Measurements from ENCODE around the gene PCDHGB1.
A peak's percentile ranks its signal among the peaks of the same experiment; 100 is the strongest.
"Not testable (repeated sequence)": the region's sequence is repeated elsewhere in the genome, so short reads cannot be mapped to it uniquely, and the experiment has no call there.

PCDHGB1 gene

GRCh38 chr5:141349917-141350619 is at the start of gene PCDHGB1:
PCDHGB1 (plus strand) TSS chr5:141350099; CDS start chr5:141350261, 162 bp downstream.
- DNase-seq (ENCODE audit: low read depth), result no peak

DNA sequence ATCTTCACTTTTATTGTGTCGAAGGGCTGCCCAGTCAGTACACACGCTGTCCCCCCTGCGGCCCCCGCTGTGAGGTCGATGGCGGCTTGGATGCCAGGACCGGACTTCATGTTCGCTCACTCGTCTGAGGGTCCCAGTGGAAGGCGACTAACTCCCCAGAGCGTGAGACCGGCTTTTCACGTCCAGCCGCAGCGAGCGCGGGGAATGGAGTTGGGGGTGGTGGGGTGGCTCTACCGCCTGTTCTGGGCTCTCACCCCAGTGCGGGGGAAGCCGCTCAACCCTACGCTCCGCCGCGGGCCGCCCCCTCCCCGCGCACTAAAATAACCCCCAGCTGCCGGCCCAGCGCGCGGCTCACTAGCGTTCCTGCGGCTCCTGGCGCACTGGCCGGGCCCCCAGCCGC is 46.1 kb upstream of the PCDHGB1 start, which contains the start of gene SLC25A2:
Gene SLC25A2 (minus strand): TSS at position 294 of the 400 bp plus-strand sequence. CDS start 184 bp downstream, at position 110.
- DNase-seq (ENCODE audit: low read depth), result no peak

GRCh38 chr5:141306630-141307029 is 43.3 kb upstream of the PCDHGB1 start:
- no peak for DNase-seq (ENCODE audit: low read depth)

GRCh38 chr5:141313711-141314110 is 36.2 kb upstream of the PCDHGB1 start:
- DNase-seq (ENCODE audit: low read depth), result no peak

DNA sequence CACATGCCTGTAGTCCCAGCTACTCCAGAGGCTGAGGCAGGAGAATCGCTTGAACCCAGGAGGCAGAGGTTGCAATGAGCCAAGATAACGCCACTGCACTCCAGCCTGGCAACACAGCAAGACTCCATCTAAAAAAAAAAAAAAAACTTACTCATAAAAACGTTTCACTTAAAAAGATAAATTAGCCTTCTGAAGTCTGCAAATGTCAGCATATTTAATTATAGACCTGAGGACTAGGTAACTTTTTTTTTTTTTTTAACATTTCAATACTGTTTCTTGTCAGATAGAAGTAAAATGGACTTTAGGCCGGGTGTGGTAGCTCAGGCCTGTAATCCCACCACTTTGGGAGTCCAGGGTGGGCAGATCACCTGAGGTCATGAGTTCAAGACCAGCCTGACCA is 32.9 kb upstream of the PCDHGB1 start:
- DNase-seq (ENCODE audit: low read depth), result not testable (repeated sequence)

DNA sequence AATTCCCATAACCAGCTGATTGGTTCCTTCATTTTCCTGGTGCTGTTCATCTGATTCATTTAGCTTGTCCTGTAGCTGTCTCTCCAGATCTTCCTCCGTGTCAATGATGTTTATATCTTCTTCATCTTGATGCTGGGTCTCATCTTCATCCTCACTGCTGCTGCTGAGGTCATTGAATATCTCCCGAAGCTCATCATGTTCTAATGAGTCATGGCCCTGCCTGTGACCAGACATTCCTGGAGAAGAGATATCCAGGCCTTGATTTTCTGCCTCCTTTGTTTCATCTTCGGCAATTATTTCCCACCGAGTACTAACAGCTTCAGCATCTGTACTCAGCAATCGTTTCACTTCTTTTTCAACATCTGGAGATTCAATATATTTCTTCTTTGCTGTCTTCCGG is 30.7 kb upstream of the PCDHGB1 start:
- DNase-seq (ENCODE audit: low read depth), result no peak

DNA sequence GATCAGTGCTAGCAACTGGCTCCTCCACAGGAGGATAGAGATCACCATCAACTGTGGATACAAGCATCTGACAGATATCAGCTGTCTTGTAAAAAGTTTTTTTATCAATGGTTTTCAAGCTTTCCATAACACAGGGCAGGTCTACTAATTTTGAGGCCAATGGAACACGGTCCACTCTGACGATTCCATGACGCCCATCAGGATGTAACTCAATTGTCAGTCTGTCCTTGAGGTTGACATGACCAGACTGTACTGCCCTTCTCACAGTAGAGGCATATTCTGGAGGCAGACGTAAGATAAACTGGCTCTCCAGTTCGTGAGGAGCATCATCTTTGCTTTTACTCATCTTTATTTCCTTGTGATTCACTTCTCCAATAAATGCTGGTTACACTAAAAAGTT is 30.2 kb upstream of the PCDHGB1 start:
- DNase-seq (ENCODE audit: low read depth), result no peak

DNA sequence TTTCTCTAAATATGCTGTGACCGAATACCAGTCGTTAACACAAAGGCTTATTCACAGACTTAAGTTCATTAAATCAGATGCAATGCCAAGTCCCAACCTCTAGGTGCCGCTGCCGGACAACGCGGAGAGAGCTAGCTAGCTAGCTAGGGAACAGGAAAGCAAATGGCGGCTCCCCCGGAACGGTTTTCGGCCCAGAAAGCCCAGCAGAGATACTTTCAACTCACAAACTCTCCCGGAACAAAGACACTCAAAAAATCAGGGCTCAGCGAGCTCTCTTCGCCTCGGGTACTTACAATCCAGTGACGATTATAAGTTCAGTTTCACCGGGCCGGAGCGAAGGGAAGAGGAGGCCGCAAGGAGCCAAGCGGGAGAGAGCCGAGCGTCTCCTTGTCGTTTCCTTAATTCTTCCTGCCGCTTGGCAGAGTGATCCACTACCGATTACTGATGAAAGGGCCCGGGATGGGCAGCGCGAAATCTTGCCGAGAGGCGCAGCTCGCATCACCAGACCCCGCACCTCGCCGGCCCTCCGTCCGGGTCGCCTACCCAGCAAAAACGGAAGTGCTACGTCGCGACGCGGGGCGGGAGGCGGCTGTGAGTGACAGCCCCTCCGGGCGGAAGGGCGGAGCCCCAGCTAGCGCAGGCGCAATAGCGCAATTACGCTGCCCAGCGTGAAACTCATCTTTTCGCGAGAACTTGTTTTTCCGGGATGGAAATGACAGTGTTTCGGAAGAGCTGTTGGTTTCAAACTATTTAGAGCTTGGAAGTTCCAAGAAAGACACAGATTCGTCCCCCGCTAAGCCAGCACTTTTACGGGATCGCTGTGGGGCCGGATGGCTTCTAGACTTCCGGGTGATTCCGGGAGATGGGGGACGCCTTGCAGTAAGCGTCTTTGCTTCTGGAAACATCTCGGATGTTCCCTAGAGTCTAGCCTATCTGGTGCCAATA is 29.4 kb upstream of the PCDHGB1 start, which contains the start of gene TAF7:
Gene TAF7 (minus strand): TSS at position 560 of the 945 bp plus-strand sequence. CDS start 740 bp downstream, outside the sequence.
- DNase-seq (ENCODE audit: low read depth), result peak; percentile 88

DNA sequence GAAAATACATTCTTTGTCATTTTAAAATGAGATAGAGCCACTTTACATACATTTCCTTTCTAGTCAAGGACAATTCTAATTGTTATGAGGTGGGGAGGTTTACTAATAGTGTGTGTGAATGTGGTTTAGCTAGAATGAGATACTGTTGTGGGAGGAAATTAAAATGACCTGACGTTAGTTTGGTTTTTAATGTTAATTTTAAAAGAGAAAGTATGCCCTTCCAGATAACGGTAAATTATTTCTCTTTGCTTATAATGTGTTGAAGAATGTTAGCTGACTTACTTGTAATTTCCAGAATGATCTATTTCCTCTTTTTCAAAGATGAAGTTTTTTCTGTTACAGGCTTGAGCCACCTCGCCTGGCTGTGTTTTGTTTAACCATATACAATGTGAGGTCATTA is 27.6 kb upstream of the PCDHGB1 start:
- no peak for DNase-seq (ENCODE audit: low read depth)

- peak; percentile 52 for DNase-seq (ENCODE audit: low read depth)
Observed at GRCh38 chr5:141326088-141326854, 23.6 kb upstream of the PCDHGB1 start.

DNA sequence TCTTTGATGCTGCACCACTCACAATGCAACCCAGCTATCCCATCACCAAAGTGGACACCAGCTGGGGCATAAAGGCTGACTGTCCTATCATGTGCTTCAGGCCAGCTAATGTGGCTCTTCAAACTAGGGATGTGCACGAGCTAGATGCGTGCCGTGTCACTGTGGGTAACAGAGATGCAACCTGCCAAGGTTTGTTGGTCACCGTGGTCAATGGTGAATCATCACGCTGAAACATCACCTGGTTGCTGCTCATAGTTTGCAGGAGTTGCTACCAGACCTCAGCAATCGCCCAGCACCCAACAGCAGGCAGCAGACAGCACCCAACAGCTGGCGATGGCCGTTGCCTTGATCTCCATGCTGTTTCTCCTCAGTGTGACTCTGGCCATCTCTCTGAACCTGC is 21.7 kb upstream of the PCDHGB1 start:
- DNase-seq (ENCODE audit: low read depth), result no peak

DNA sequence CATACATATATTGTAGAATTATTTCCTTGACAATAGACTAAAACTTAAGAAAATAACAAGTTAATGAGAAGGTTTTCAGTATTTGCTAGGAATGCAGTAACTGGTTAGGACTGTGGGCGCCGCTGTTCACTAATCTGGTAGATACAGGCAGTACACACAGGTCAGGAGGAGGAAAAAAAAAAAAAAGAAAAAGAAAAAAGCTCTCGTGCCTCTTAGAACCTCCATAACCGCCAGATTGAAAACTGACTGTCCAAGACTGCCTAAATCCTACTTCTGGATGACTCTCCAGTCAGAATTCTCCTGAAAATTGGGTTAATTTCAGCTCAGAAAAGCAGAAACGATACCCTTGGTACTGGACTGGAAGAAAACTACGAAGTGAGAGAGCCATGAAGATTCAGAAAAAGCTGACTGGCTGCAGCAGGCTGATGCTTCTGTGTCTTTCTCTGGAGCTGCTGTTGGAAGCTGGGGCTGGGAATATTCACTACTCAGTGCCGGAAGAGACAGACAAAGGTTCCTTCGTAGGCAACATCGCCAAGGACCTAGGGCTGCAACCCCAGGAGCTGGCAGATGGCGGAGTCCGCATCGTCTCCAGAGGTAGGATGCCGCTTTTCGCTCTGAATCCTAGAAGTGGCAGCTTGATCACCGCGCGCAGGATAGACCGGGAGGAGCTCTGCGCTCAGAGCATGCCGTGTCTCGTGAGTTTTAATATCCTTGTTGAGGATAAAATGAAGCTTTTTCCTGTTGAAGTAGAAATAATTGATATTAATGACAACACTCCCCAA is 19.4 kb upstream of the PCDHGB1 start, which contains the start of gene PCDHGA1:
Gene PCDHGA1 (plus strand): TSS at position 216 of the 782 bp plus-strand sequence.
- no peak for DNase-seq (ENCODE audit: low read depth)

- not testable (repeated sequence) for DNase-seq (ENCODE audit: low read depth)
Observed at GRCh38 chr5:141332571-141332970, 17.3 kb upstream of the PCDHGB1 start.

- no peak for DNase-seq (ENCODE audit: low read depth)
Observed at GRCh38 chr5:141338538-141339306, 11.2 kb upstream of the PCDHGB1 start, which contains the start of gene PCDHGA2. PCDHGA2 (plus strand) TSS chr5:141338760.

DNA sequence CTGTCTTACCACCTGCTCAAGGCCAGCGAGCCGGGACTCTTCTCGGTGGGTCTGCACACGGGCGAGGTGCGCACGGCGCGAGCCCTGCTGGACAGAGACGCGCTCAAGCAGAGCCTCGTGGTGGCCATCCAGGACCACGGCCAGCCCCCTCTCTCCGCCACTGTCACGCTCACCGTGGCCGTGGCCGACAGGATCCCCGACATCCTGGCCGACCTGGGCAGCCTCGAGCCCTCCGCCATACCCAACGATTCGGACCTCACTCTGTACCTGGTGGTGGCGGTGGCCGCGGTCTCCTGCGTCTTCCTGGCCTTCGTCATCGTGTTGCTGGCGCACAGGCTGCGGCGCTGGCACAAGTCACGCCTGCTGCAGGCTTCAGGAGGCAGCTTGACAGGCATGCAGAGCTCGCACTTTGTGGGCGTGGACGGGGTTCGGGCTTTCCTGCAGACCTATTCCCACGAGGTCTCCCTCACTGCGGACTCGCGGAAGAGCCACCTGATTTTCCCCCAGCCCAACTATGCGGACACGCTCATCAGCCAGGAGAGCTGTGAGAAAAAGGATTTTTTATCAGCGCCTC is 9.0 kb upstream of the PCDHGB1 start:
- not testable (repeated sequence) for DNase-seq (ENCODE audit: low read depth)

DNA sequence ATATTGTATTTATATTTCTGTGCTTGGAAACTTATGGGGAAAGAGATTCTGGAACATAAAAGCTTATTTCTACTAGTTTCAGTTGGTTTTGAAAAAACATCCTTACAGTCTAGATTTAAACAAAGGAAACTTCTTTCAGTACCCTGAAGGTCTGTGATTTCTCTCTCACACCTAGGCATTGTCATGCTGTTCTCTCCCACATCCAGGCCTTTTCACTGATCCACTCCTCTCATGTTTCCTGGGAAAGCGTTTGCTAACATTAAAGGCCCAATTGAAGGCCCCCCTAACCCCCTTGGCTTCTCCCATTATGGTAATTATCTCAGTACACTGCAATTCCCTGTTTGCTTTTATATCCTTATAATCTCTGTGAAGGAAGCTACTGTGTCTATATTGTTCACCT is 7.1 kb upstream of the PCDHGB1 start:
- DNase-seq (ENCODE audit: low read depth), result no peak

DNA sequence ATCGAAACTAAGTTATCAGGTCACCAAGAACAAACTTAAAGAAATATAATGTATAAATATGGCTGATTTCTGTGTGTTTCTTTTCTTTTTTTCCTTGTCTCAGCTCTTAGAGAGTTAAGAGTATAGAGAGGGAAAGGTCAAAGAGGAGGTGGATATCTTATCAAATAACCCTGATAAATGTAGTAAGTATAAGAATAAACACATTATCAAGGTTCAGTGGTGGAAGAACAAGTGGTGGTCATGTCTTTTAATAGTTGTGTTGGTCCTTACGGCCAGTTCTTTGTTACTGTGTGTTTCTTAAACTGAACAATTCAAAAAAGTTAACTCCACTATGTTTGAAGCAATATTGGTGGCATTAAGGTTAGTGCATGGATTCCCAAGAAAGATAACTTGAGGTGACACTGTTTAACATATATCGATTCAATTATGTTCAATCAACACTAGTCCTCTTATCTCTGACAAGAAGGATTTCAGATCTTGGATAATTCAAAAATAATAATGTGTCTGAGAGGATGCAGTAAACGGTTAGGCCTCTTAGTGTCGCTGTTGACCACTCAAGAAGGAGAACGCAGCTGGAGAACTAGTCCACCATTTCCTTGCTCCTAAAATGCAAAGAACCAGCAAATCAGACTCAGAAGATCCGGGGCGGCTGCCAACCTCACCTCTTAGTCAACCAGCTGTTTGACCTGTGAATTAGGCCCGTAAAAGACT is 6.5 kb upstream of the PCDHGB1 start, which contains the start of gene PCDHGA3:
Gene PCDHGA3 (plus strand): TSS at position 588 of the 711 bp plus-strand sequence. CDS start 205 bp downstream, outside the sequence.
- no peak for DNase-seq (ENCODE audit: low read depth)

DNA sequence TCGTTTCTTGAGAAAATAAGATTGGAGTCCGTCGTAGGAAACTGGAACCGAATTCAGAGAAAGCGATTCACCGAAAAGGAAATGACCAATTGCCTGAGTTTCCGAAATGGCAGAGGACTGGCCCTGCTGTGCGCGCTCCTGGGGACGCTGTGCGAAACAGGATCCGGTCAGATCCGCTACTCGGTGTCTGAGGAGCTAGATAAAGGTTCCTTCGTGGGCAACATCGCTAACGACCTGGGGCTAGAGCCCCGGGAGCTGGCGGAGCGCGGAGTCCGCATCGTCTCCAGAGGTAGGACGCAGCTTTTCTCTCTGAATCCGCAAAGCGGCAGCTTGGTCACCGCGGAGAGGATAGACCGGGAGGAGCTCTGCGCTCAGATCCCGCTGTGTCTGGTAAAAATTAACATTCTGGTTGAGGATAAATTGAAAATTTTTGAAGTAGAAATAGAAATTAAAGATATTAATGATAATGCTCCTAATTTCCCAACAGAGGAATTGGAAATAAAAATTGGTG is 5.9 kb upstream of the PCDHGB1 start:
- no peak for DNase-seq (ENCODE audit: low read depth)

DNA sequence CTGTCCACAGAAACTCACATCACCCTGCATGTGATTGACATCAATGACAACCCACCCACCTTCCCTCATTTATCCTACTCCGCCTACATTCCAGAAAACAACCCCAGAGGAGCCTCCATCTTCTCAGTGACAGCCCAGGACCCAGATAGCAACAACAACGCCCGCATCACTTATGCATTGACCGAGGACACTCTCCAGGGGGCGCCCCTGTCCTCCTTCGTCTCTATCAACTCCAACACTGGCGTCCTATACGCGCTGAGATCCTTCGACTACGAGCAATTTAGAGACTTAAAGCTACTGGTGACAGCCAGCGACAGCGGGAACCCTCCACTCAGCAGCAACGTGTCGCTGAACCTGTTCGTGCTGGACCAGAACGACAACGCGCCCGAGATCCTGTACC is 4.6 kb upstream of the PCDHGB1 start:
- no peak for DNase-seq (ENCODE audit: low read depth)

Measured in stimulated activated CD4-positive, alpha-beta T cell treated with anti-CD3 and anti-CD28 coated beads, Interleukin-2, amount 100 ng/mL, for 4 hours (primary cell).